ENCODE data around the gene MCM8. TPM values are rescaled to one million over a fixed set of nuclear protein-coding genes. Genes with fewer than 3 reads are reported as not detected.

MCM8 gene
- total and polyA plus RNA-seq, 12 donors, result 1.8 to 12.6 (median 5.0) TPM

GRCh38 chr20:5947276-5947675 lies 3.2 kb upstream of the MCM8 start:
- H3K27ac ChIP-seq, result no peak overlapping the region
- H3K9me3 ChIP-seq (replicated peaks in 1 of 3), result no peaks in the 10 kb centered on the region
- H3K4me3 ChIP-seq, result no peak overlapping the region
- H3K36me3 ChIP-seq (replicated peaks in 1 of 2), result peaks cover 0 to 38% of the 10 kb centered on the region in 2 donors
- H3K27me3 ChIP-seq, result no peaks in the 10 kb centered on the region
- no peak for TF ChIP-seq POLR2A (IDR thresholded peaks at IDR 0.05)
- no peak for TF ChIP-seq CTCF (IDR thresholded peaks at IDR 0.05)
- intact Hi-C loops (cut with DNase I), result no loop called here
- DNase-seq, result no peak
- WGBS, 4 donors, result 68 to 85% (median 82%) methylated on average over 6 of the region's 6 CpGs
- H3K4me1 ChIP-seq (replicated peaks in 1 of 2), result peaks cover 7 to 23% of the 10 kb centered on the region in 2 donors

GRCh38 chr20:5949943-5950270 lies 545 bp upstream of the MCM8 start:
- Histone ChIP-seq H3K4me3 (peak overlapping the region; percentile 34 to 90 (median 74)), H3K36me3 (replicated peaks in 1 of 2) (peaks cover 0 to 29% of the 10 kb centered on the region in 2 donors), H3K4me1 (replicated peaks in 1 of 2) (peaks cover 7 to 23% of the 10 kb centered on the region in 2 donors), H3K27me3 (no peaks in the 10 kb centered on the region), H3K9me3 (replicated peaks in 1 of 3) (no peaks in the 10 kb centered on the region), H3K27ac (peak overlapping the region in 3 of 5 donors; percentile 49 to 82 (median 62))
- 0 to 1% (median 0%) methylated on average over 9 to 11 of the region's 11 CpGs for WGBS, 4 donors
- TF ChIP-seq CTCF (IDR thresholded peaks at IDR 0.05) (no peak), POLR2A (IDR thresholded peaks at IDR 0.05) (no peak)
- DNase-seq, result no peak
- intact Hi-C loops (cut with DNase I), result loop anchor here in 1 of 2 donors (10.0 kb wide), 1 partner anchor 125 kb away; no protein-coding TSS in a partner anchor

GRCh38 chr20:5967469-5967868 lies 17.0 kb downstream of the MCM8 start:
- Histone ChIP-seq H3K9me3 (replicated peaks in 1 of 3) (no peaks in the 10 kb centered on the region), H3K27ac (no peak overlapping the region), H3K36me3 (replicated peaks in 1 of 2) (no peaks in the 10 kb centered on the region), H3K27me3 (no peaks in the 10 kb centered on the region), H3K4me1 (replicated peaks in 1 of 2) (no peaks in the 10 kb centered on the region), H3K4me3 (no peak overlapping the region)
- intact Hi-C loops (cut with DNase I), result no loop called here
- no peak for DNase-seq
- 93 to 96% (median 95%) methylated on average over 6 of the region's 6 CpGs for WGBS, 4 donors
- TF ChIP-seq CTCF (IDR thresholded peaks at IDR 0.05), result no peak
- TF ChIP-seq POLR2A (IDR thresholded peaks at IDR 0.05), result no peak

GRCh38 chr20:5968462-5968861 lies 18.0 kb downstream of the MCM8 start:
- Histone ChIP-seq H3K4me3 (no peak overlapping the region), H3K36me3 (replicated peaks in 1 of 2) (no peaks in the 10 kb centered on the region), H3K9me3 (replicated peaks in 1 of 3) (no peaks in the 10 kb centered on the region), H3K27ac (no peak overlapping the region), H3K27me3 (no peaks in the 10 kb centered on the region), H3K4me1 (replicated peaks in 1 of 2) (no peaks in the 10 kb centered on the region)
- 95 to 99% (median 97%) methylated on average over 3 of the region's 3 CpGs for WGBS, 4 donors
- intact Hi-C loops (cut with DNase I), result no loop called here
- TF ChIP-seq CTCF (IDR thresholded peaks at IDR 0.05) (no peak), POLR2A (IDR thresholded peaks at IDR 0.05) (no peak)
- DNase-seq, result no peak
